Measurements from ENCODE around the gene AKT2. TPM values are rescaled to one million over a fixed set of nuclear protein-coding genes. Genes with fewer than 3 reads are reported as not detected.

The AKT2 gene
- total RNA-seq, 4 donors from 2014 or later = 64.2 to 88.9 (median 72.8) TPM

GRCh38 chr19:40217934-40218890 lies 66.9 kb downstream of the AKT2 start, which contains the start of gene TTC9B:
Gene TTC9B (minus strand): TSS chr19:40218384. CDS start chr19:40218381, 3 bp downstream.
- Histone ChIP-seq H3K4me3 (no peak within 1 kb of the TSS), H3K27me3 (peaks cover 68% of the 10 kb centered on the region), H3K36me3 (peaks cover 0 to under 1% of the 10 kb centered on the region in 2 donors), H3K9me3 (no peaks in the 10 kb centered on the region), H3K4me1 (peaks cover 0 to 19% (median 0%) of the 10 kb centered on the region in 3 donors), H3K27ac (no peak within 1 kb of the TSS)
- WGBS, 2 donors (ENCODE audit: low coverage in 1 of 2) = 0% methylated on average over 9 of the region's 75 CpGs; no CpG with 5 or more reads in 1 of the 2 donors
- TF ChIP-seq POLR2A (IDR thresholded peaks at IDR 0.05) (no peak), EP300 (IDR thresholded peaks at IDR 0.05) (no peak), CTCF (IDR thresholded peaks at IDR 0.05) (no peak), POLR2AphosphoS5 (IDR thresholded peaks at IDR 0.05) (no peak)
- no peak for ATAC-seq

- Histone ChIP-seq H3K27me3 (peaks cover 58% of the 10 kb centered on the region), H3K4me3 (no peak overlapping the region), H3K36me3 (peaks cover 0 to 10% of the 10 kb centered on the region in 2 donors), H3K9me3 (no peaks in the 10 kb centered on the region), H3K27ac (no peak overlapping the region), H3K4me1 (peaks cover 0 to 18% (median 0%) of the 10 kb centered on the region in 3 donors)
- TF ChIP-seq EP300 (IDR thresholded peaks at IDR 0.05) (no peak), POLR2AphosphoS5 (IDR thresholded peaks at IDR 0.05) (no peak), POLR2A (IDR thresholded peaks at IDR 0.05) (no peak), CTCF (IDR thresholded peaks at IDR 0.05) (peak in 2 of 4 experiments; percentile 7 to 32)
- ATAC-seq = no peak
- 6 to 12% methylated on average over 19 of the region's 54 CpGs for WGBS, 2 donors (ENCODE audit: low coverage in 1 of 2)
These were observed 67.9 kb downstream of the AKT2 start for GRCh38 chr19:40217027-40217810.

- 25 to 30% methylated on average over 9 of the region's 9 CpGs for WGBS, 2 donors (ENCODE audit: low coverage in 1 of 2)
- Histone ChIP-seq H3K4me1 (peaks cover 0 to 18% (median 0%) of the 10 kb centered on the region in 3 donors), H3K9me3 (no peaks in the 10 kb centered on the region), H3K4me3 (no peak overlapping the region), H3K27ac (no peak overlapping the region), H3K36me3 (peaks cover 0 to 15% of the 10 kb centered on the region in 2 donors), H3K27me3 (peaks cover 56% of the 10 kb centered on the region)
- TF ChIP-seq CTCF (IDR thresholded peaks at IDR 0.05) (no peak), POLR2AphosphoS5 (IDR thresholded peaks at IDR 0.05) (no peak), POLR2A (IDR thresholded peaks at IDR 0.05) (no peak), EP300 (IDR thresholded peaks at IDR 0.05) (no peak)
- no peak for ATAC-seq
These were observed 68.4 kb downstream of the AKT2 start for GRCh38 chr19:40216777-40217026.

- peaks cover 0 to 18% (median 0%) of the 10 kb centered on the region in 3 donors for H3K4me1 ChIP-seq
- peaks cover 0 to 20% of the 10 kb centered on the region in 2 donors for H3K36me3 ChIP-seq
- no peak overlapping the region for H3K4me3 ChIP-seq
- H3K27ac ChIP-seq = no peak overlapping the region
- WGBS, 2 donors (ENCODE audit: low coverage in 1 of 2) = 47 to 54% methylated on average over 13 to 18 of the region's 23 CpGs
- no peaks in the 10 kb centered on the region for H3K9me3 ChIP-seq
- TF ChIP-seq POLR2A (IDR thresholded peaks at IDR 0.05) (no peak), EP300 (IDR thresholded peaks at IDR 0.05) (no peak), POLR2AphosphoS5 (IDR thresholded peaks at IDR 0.05) (no peak), CTCF (IDR thresholded peaks at IDR 0.05) (no peak)
- H3K27me3 ChIP-seq = peaks cover 56% of the 10 kb centered on the region
- ATAC-seq = no peak
These were observed 69.0 kb downstream of the AKT2 start for GRCh38 chr19:40216013-40216776.

Measured in gastroesophageal sphincter (tissue), 4 donors.